MCF 10A (cell line): ENCODE data around the gene MTOR. TPM values are rescaled to one million over a fixed set of nuclear protein-coding genes. Genes with fewer than 3 reads are reported as not detected.

Experiments
- BruUV-seq: library from RNA; stranded (reverse); fragments of 400-500 nt; replicated peaks from 2 replicates; lab custom pipeline; 2021; lab: Mats Ljungman, UMichigan
- CTCF ChIA-PET: fragments of 300-600 bp; sonication (Branson Sonifier 250); formaldehyde crosslinking; extraction: SDS; loops from one replicate; lab custom pipeline; 2021; ENCODE audit warnings: antibody characterized with exemption, inconsistent platforms; lab: Yijun Ruan, JAX
- POLR2A ChIA-PET: fragments of 300-600, 350-650 bp; sonication (Branson Sonifier 250); formaldehyde crosslinking; extraction: SDS; loops from one replicate; lab custom pipeline; 2020; ENCODE audit warnings: antibody characterized with exemption, inconsistent platforms; lab: Yijun Ruan, JAX
- DNase-seq: peaks from one replicate; pipeline ENCODE4 v3.0.0-alpha.2; 2018; ENCODE audit not compliant: unreplicated experiment
- H3K27ac Mint-ChIP-seq: one replicate; pipeline ENCODE4 v1.8.0; 2022; ENCODE audit warnings: mild to moderate bottlenecking, low read depth, mixed read lengths; ENCODE audit not compliant: unreplicated experiment
- H3K27me3 Mint-ChIP-seq: one replicate; pipeline ENCODE4 v1.8.0; 2022; ENCODE audit warnings: mixed read lengths; ENCODE audit not compliant: insufficient read depth, unreplicated experiment
- H3K36me3 Mint-ChIP-seq: one replicate; pipeline ENCODE4 v1.8.0; 2022; ENCODE audit warnings: mild to moderate bottlenecking, moderate library complexity, mixed read lengths; ENCODE audit not compliant: insufficient read depth, unreplicated experiment
- H3K4me1 Mint-ChIP-seq: one replicate; pipeline ENCODE4 v1.8.0; 2022; ENCODE audit warnings: mixed read lengths; ENCODE audit not compliant: insufficient read depth, unreplicated experiment
- H3K4me3 Mint-ChIP-seq: one replicate; pipeline ENCODE4 v1.8.0; 2022; ENCODE audit warnings: mild to moderate bottlenecking, moderate library complexity, mixed read lengths; ENCODE audit not compliant: unreplicated experiment
- H3K9me3 Mint-ChIP-seq: one replicate; pipeline ENCODE4 v1.8.0; 2022; ENCODE audit warnings: mixed read lengths; ENCODE audit not compliant: unreplicated experiment
- CTCF ChIP-seq: fragments of 200-600 bp; IDR thresholded peaks from one replicate; pipeline ENCODE4 v1.8.0; 2022; ENCODE audit warnings: antibody characterized with exemption, mild to moderate bottlenecking; ENCODE audit not compliant: unreplicated experiment
- intact Hi-C: fragments of 100-400 bp; cut with micrococcal nuclease; formaldehyde crosslinking; loops from 2 replicates; pipeline ENCODE4 v1.14.1; 2022
- total RNA-seq: library from RNA; stranded (reverse); gene quantifications from 2 replicates; pipeline ENCODE4 v1.2.3, GENCODE V29; 2022

MTOR gene
- total RNA-seq, 1 experiment from 2014 or later: 45.9 TPM

DNA sequence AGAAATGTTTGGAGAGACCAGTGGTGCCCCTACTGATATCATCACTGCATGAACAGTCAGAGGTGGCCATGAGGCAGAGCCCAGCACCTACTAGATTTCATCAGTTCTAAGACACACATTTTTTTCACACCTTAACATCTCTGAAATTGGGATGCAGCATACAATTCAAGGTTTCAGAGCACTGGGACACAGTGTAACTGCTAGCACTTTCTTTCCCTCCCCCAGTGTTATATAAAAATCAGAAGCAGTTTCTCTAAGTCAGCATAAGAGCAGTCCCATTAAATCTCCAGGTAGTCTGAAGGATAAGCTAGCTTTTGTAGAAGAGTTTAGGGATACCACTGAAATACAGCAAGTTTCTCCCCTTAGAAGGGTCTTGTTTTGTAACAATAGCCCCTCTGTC lies 83.2 kb downstream of the MTOR start:
- Mint-ChIP-seq H3K36me3 (peaks cover 14% of the 10 kb centered on the region), H3K27me3 (no peaks in the 10 kb centered on the region), H3K27ac (peak overlapping the region; percentile 46), H3K4me1 (peaks cover 6% of the 10 kb centered on the region), H3K9me3 (no peaks in the 10 kb centered on the region), H3K4me3 (no peak overlapping the region)
- CTCF ChIA-PET: interaction anchor here (1.2 kb wide), 1 partner anchor 20 kb away, joined by 3 read pairs; no protein-coding TSS in a partner anchor
- no TSS peak for BruUV-seq
- intact Hi-C loops: no loop called here
- POLR2A ChIA-PET: interaction anchor here (0.6 to 1.8 kb wide), 4 partner anchors 20 to 118 kb away, joined by 3 to 5 read pairs (median 4); no protein-coding TSS in a partner anchor
- TF ChIP-seq CTCF: no peak
- no peak for DNase-seq

GRCh38 chr1:11178021-11179015 lies 84.0 kb downstream of the MTOR start:
- POLR2A ChIA-PET: interaction anchor here (0.8 to 1.3 kb wide), 5 partner anchors 17 to 118 kb away, joined by 3 to 5 read pairs (median 4); partner anchors contain the start of gene EXOSC10
- peaks cover 14% of the 10 kb centered on the region for H3K36me3 Mint-ChIP-seq
- H3K4me1 Mint-ChIP-seq: peaks cover 10% of the 10 kb centered on the region
- intact Hi-C loops: no loop called here
- CTCF ChIA-PET: interaction anchor here (0.6 to 1.2 kb wide), 3 partner anchors 19 to 921 kb away, joined by 3 to 4 read pairs (median 3); no protein-coding TSS in a partner anchor
- no peak overlapping the region for H3K4me3 Mint-ChIP-seq
- no peaks in the 10 kb centered on the region for H3K9me3 Mint-ChIP-seq
- TF ChIP-seq CTCF: no peak
- no peak for DNase-seq
- H3K27ac Mint-ChIP-seq: peak overlapping the region; percentile 46
- no peaks in the 10 kb centered on the region for H3K27me3 Mint-ChIP-seq
- no TSS peak for BruUV-seq

DNA sequence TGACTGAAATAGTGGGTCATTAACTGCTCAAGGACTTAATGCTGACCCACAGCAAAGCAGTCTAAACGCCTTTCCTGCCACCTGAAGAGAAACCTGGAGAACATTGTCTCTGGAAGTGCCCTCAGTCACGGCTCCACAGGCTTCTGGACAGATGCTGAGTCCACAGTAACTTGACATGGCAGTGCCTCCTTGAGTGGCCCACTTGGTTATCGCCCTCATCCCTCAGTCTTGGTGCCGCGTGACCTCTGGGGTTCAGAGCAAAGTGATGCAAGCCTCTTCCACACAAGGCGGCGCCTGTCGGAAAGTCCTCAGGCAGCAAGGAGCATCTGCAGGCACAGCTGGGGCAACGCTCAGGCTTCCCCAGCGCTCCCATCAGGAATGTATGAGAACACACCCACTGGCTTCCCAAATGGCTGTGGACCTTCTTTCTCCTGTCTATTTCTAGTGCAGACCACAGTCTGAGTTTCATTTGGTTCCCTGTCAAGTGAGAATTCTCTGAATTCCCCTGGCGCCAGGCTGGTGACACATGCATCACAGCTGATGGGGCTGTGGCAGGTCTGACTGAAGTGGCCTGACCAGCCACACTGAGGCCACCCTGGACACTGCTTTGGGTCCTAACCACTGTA lies 86.2 kb downstream of the MTOR start:
- no peaks in the 10 kb centered on the region for H3K27me3 Mint-ChIP-seq
- POLR2A ChIA-PET: no interaction called here
- H3K9me3 Mint-ChIP-seq: no peaks in the 10 kb centered on the region
- no peak overlapping the region for H3K4me3 Mint-ChIP-seq
- peak overlapping the region; percentile 44 for H3K27ac Mint-ChIP-seq
- H3K4me1 Mint-ChIP-seq: peaks cover 12% of the 10 kb centered on the region
- peaks cover 18% of the 10 kb centered on the region for H3K36me3 Mint-ChIP-seq
- BruUV-seq: no TSS peak
- CTCF ChIA-PET: no interaction called here
- no peak for DNase-seq
- TF ChIP-seq CTCF: no peak
- intact Hi-C loops: no loop called here

- Mint-ChIP-seq H3K4me1 (peaks cover 10% of the 10 kb centered on the region), H3K36me3 (peaks cover 15% of the 10 kb centered on the region), H3K9me3 (no peaks in the 10 kb centered on the region), H3K27me3 (no peaks in the 10 kb centered on the region), H3K27ac (no peak overlapping the region), H3K4me3 (no peak overlapping the region)
- ChIA-PET CTCF (no interaction called here), POLR2A (no interaction called here)
- no peak for DNase-seq
- intact Hi-C loops: no loop called here
- no peak for TF ChIP-seq CTCF
- no TSS peak for BruUV-seq
Observed at GRCh38 chr1:11175461-11175860, 86.9 kb downstream of the MTOR start.
